ENCODE data around the gene SMARCD3. TPM values are rescaled to one million over a fixed set of nuclear protein-coding genes. Genes with fewer than 3 reads are reported as not detected.
A peak's percentile ranks its signal among the peaks of the same experiment; 100 is the strongest.

SMARCD3 gene
- total RNA-seq, 1 donor from 2014 or later = 50.7 TPM

GRCh38 chr7:151226560-151226874 lies 22.0 kb downstream of the SMARCD3 start:
- Mint-ChIP-seq H3K36me3 (ENCODE audit: low read depth) (peaks cover 12% of the 10 kb centered on the region), H3K27me3 (ENCODE audit: low read depth) (no peaks in the 10 kb centered on the region), H3K9me3 (no peaks in the 10 kb centered on the region), H3K4me3 (peak overlapping the region; percentile 100), H3K27ac (ENCODE audit: unreplicated experiment) (peak overlapping the region; percentile 98), H3K4me1 (peaks cover 36% of the 10 kb centered on the region)
- DNase-seq (ENCODE audit: low read depth, low spot score) = no peak
- TF ChIP-seq CTCF (conservative IDR thresholded peaks at IDR 0.05) = no peak

- no peak for TF ChIP-seq CTCF (conservative IDR thresholded peaks at IDR 0.05)
- no peaks in the 10 kb centered on the region for H3K9me3 Mint-ChIP-seq
- no peak overlapping the region for H3K27ac Mint-ChIP-seq (ENCODE audit: unreplicated experiment)
Measured at GRCh38 chr7:151225948-151226510, 22.5 kb downstream of the SMARCD3 start.

GRCh38 chr7:151223728-151224127 lies 24.8 kb downstream of the SMARCD3 start:
- Mint-ChIP-seq H3K36me3 (ENCODE audit: low read depth) (peaks cover 17% of the 10 kb centered on the region), H3K27ac (ENCODE audit: unreplicated experiment) (no peak overlapping the region), H3K4me1 (peaks cover 34% of the 10 kb centered on the region), H3K27me3 (ENCODE audit: low read depth) (no peaks in the 10 kb centered on the region), H3K4me3 (peak overlapping the region; percentile 39), H3K9me3 (no peaks in the 10 kb centered on the region)
- TF ChIP-seq CTCF (conservative IDR thresholded peaks at IDR 0.05) = no peak
- no peak for DNase-seq (ENCODE audit: low read depth, low spot score)

More at GRCh38 chr7:151225948-151226510, 22.5 kb downstream of the SMARCD3 start:
- DNase-seq (ENCODE audit: low read depth, low spot score) = no peak
- H3K36me3 Mint-ChIP-seq (ENCODE audit: low read depth) = peaks cover 12% of the 10 kb centered on the region
- no peaks in the 10 kb centered on the region for H3K27me3 Mint-ChIP-seq (ENCODE audit: low read depth)
- peaks cover 34% of the 10 kb centered on the region for H3K4me1 Mint-ChIP-seq
- peak overlapping the region; percentile 100 for H3K4me3 Mint-ChIP-seq

GRCh38 chr7:151218170-151218569 lies 30.3 kb downstream of the SMARCD3 start:
- DNase-seq (ENCODE audit: low read depth, low spot score) = no peak
- no peak overlapping the region for H3K27ac Mint-ChIP-seq (ENCODE audit: unreplicated experiment)
- no peaks in the 10 kb centered on the region for H3K9me3 Mint-ChIP-seq
- no peaks in the 10 kb centered on the region for H3K27me3 Mint-ChIP-seq (ENCODE audit: low read depth)
- H3K4me3 Mint-ChIP-seq = no peak overlapping the region
- no peak for TF ChIP-seq CTCF (conservative IDR thresholded peaks at IDR 0.05)
- no peaks in the 10 kb centered on the region for H3K4me1 Mint-ChIP-seq
- H3K36me3 Mint-ChIP-seq (ENCODE audit: low read depth) = peaks cover 18% of the 10 kb centered on the region

- TF ChIP-seq CTCF (conservative IDR thresholded peaks at IDR 0.05) = no peak
- no peak for DNase-seq (ENCODE audit: low read depth, low spot score)
- no peaks in the 10 kb centered on the region for H3K4me1 Mint-ChIP-seq
- no peaks in the 10 kb centered on the region for H3K9me3 Mint-ChIP-seq
- H3K4me3 Mint-ChIP-seq = no peak overlapping the region
- no peak overlapping the region for H3K27ac Mint-ChIP-seq (ENCODE audit: unreplicated experiment)
- peaks cover 15% of the 10 kb centered on the region for H3K36me3 Mint-ChIP-seq (ENCODE audit: low read depth)
- H3K27me3 Mint-ChIP-seq (ENCODE audit: low read depth) = no peaks in the 10 kb centered on the region
Measured at GRCh38 chr7:151215396-151215795, 33.1 kb downstream of the SMARCD3 start.
